Nephron progenitor cell (in vitro differentiated cells): ENCODE measurements around the gene CBR4.

ENCODE experiments used
- DNase-seq: peaks from one replicate; pipeline ENCODE4 v3.0.0; 2021
- H3K27ac Mint-ChIP-seq: 2 replicates; pipeline ENCODE4 v1.8.0; 2021; ENCODE audit warnings: mild to moderate bottlenecking, moderate library complexity, mixed read lengths
- H3K27me3 Mint-ChIP-seq: 2 replicates; pipeline ENCODE4 v1.8.0; 2021; ENCODE audit warnings: mild to moderate bottlenecking, low read depth, mixed read lengths; ENCODE audit not compliant: poor library complexity
- H3K36me3 Mint-ChIP-seq: 2 replicates; pipeline ENCODE4 v1.8.0; 2021; ENCODE audit warnings: low read depth, mixed read lengths
- H3K4me1 Mint-ChIP-seq: 2 replicates; pipeline ENCODE4 v1.8.0; 2021; ENCODE audit warnings: mixed read lengths
- H3K4me3 Mint-ChIP-seq: 2 replicates; pipeline ENCODE4 v1.8.0; 2021; ENCODE audit warnings: mild to moderate bottlenecking, moderate library complexity, mixed read lengths
- H3K9me3 Mint-ChIP-seq: 2 replicates; pipeline ENCODE4 v1.8.0; 2021; ENCODE audit warnings: mild to moderate bottlenecking, moderate library complexity, mixed read lengths
- CTCF ChIP-seq: fragments of 200-600 bp; sonication (generic); IDR thresholded peaks from 2 replicates; pipeline ENCODE4 v1.5.0; 2021; ENCODE audit warnings: antibody characterized with exemption

CBR4 gene

GRCh38 chr4:169010125-169011023 lies at the start of gene CBR4:
Gene CBR4 (minus strand): TSS chr4:169010255. CDS start chr4:169010089, 166 bp downstream.
- H3K36me3 Mint-ChIP-seq, result peaks cover 8% of the 10 kb centered on the region
- peak within 1 kb of the TSS; percentile 99 for H3K27ac Mint-ChIP-seq
- no peaks in the 10 kb centered on the region for H3K9me3 Mint-ChIP-seq
- peaks cover 8% of the 10 kb centered on the region for H3K27me3 Mint-ChIP-seq
- peaks cover 41% of the 10 kb centered on the region for H3K4me1 Mint-ChIP-seq
- H3K4me3 Mint-ChIP-seq, result peak within 1 kb of the TSS; percentile 95
- peak; percentile 93 for DNase-seq
- TF ChIP-seq CTCF, result peak; percentile 47

GRCh38 chr4:169059306-169060211 lies 49.5 kb upstream of the CBR4 start:
- TF ChIP-seq CTCF, result no peak
- Mint-ChIP-seq H3K4me3 (no peak overlapping the region), H3K27me3 (peaks cover 4% of the 10 kb centered on the region), H3K9me3 (no peaks in the 10 kb centered on the region), H3K36me3 (no peaks in the 10 kb centered on the region), H3K4me1 (peaks cover 32% of the 10 kb centered on the region), H3K27ac (peak overlapping the region; percentile 91)
- no peak for DNase-seq

- H3K27ac Mint-ChIP-seq, result peak overlapping the region; percentile 64
- peaks cover 4% of the 10 kb centered on the region for H3K27me3 Mint-ChIP-seq
- no peak overlapping the region for H3K4me3 Mint-ChIP-seq
- H3K36me3 Mint-ChIP-seq, result no peaks in the 10 kb centered on the region
- TF ChIP-seq CTCF, result no peak
- DNase-seq, result no peak
- H3K9me3 Mint-ChIP-seq, result no peaks in the 10 kb centered on the region
- H3K4me1 Mint-ChIP-seq, result peaks cover 27% of the 10 kb centered on the region
These were observed 48.3 kb upstream of the CBR4 start for GRCh38 chr4:169058312-169058711.

GRCh38 chr4:169054879-169055278 lies 44.8 kb upstream of the CBR4 start:
- Mint-ChIP-seq H3K4me1 (peaks cover 19% of the 10 kb centered on the region), H3K27me3 (peaks cover 5% of the 10 kb centered on the region), H3K36me3 (no peaks in the 10 kb centered on the region), H3K9me3 (no peaks in the 10 kb centered on the region), H3K27ac (no peak overlapping the region), H3K4me3 (no peak overlapping the region)
- DNase-seq, result no peak
- no peak for TF ChIP-seq CTCF

- no peak overlapping the region for H3K4me3 Mint-ChIP-seq
- H3K36me3 Mint-ChIP-seq, result no peaks in the 10 kb centered on the region
- no peak for DNase-seq
- no peaks in the 10 kb centered on the region for H3K9me3 Mint-ChIP-seq
- no peak overlapping the region for H3K27ac Mint-ChIP-seq
- peaks cover 5% of the 10 kb centered on the region for H3K27me3 Mint-ChIP-seq
- no peak for TF ChIP-seq CTCF
- H3K4me1 Mint-ChIP-seq, result peaks cover 23% of the 10 kb centered on the region
These were observed 42.5 kb upstream of the CBR4 start for GRCh38 chr4:169052594-169052945.
